Ammon's horn (tissue), 1 donor: ENCODE data around the gene FEZ2.
A peak's percentile ranks its signal among the peaks of the same experiment; 100 is the strongest.

ENCODE experiments used
- DNase-seq: peaks from one replicate; pipeline ENCODE4 v3.0.0-alpha.2; 2016; ENCODE audit warnings: low spot score

Gene FEZ2

DNA sequence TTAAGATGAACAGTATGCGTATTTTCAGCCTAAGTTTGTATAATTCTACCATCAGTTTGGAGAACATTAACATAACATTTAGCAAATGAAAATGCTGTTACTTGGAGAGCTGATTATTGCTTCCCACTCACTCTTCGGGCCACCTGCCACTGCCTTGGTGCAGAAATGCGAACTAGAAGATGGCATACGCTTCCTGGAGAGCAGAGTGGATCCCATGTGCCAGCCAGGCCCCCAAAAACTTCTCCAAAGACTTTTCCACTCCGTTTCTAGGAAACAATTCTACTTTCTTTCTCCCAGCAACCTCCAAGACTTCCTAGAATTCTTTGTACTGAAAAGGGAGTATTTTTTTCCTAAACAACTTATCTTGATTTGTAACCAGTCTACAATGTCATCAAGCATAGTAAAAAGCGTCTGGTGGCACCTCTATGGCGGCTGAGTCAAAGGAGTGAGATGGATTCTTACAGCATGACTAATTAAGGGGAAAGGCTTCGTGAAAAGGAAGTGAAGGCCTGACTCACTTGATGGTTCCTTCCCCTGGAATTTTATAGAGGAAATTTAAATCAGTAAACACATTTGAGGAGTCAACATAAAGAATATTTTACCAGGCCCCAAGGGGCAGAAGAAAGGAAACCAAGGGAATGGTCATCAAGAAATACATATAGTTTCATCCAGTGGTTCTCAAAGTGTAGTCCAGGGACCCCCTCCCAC is 36.6 kb downstream of the FEZ2 start:
- peak; percentile 47 for DNase-seq

DNA sequence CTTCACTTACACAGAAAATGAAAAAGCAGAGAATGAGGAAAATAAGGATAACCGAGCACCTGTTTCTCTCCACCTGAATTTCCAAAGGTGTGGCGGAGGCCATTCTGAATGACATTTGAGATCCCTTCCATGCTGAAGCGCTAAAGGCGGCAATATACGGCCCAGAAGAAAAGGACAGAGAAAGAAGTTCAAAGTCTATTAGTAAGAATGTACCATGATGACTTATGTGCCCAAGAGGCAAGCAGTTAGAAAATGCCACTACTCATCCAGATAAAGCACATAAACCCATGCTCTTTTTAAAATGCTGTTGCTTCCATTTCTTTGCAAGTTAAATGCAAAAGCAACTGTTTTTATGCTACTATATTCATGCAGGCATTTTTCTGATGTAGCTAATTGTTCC is 37.2 kb downstream of the FEZ2 start:
- no peak for DNase-seq

DNA sequence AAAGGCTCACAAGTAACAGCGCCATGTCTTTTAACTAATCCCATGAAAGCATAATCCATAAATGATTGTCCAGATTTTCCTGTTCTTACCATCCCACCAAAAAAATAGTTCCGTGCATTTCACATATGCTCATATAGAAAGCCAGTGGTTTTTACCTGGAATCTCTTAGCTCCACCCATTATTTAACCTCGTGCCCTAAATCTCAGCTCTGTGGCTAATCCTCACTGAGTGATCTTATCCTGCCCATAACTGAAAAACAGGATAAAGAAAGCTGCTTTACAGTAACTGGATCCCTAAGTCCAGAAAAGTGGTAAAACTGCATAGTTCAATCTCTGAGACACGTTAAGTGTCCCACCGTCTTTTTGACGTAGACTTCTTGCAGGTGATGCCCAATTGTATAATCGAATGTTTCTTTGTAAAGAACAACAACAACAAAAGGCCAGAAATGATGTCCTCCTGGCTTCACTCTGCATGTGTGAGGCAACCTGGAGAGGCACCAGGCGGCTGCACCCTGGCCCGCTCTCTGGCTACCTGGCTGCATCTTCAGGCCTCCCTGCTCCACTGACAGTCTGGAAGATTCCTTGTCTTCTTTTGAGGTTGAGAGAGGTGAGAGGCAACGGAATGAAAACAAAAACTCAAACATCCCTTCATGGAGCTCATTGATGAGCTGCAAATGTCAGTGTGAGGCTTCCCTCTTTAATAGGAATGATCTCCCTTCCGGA is 38.6 kb downstream of the FEZ2 start:
- DNase-seq: no peak

DNA sequence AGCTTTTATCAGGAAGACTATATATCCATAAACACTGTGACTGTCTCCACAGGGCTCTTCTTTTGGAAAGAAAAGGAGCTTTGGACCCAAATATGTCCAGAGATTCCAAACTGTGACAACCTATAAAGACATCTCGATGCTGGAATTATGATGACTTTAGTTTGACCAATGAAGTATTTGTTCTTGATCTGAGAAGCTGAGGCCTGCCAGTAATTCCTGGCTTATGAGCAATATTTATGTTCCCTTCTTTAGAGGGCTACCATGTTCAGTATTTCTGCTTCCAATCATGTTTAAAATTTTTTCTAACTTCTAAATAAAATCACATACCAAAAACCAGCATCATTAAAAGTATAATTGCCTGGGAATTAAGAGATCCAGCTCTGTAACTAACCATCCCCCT is 41.1 kb downstream of the FEZ2 start:
- no peak for DNase-seq

DNA sequence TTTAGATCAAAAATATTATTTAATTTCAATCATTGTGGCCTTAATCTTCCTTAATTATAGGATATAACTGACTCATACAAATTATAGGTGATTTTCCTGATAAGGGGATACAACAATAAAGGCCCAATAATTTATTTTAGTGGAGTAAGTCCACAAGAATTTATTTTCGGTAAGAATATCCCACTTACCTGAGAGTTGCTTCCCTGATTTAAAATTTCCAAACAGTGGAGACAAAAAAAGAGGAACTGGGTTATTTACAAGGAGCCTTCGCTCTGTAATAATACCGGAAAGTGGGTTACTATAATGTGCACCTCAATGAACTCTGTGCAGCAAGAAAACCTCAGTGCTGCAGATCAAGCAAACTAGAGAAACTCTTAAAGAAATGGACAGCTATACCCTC is 42.2 kb downstream of the FEZ2 start:
- DNase-seq: no peak

GRCh38 chr2:36554531-36554930 is 43.4 kb downstream of the FEZ2 start:
- DNase-seq: no peak

- no peak for DNase-seq
Observed at GRCh38 chr2:36553683-36554082, 44.3 kb downstream of the FEZ2 start.

GRCh38 chr2:36550006-36550405 is 48.0 kb downstream of the FEZ2 start:
- no peak for DNase-seq

DNA sequence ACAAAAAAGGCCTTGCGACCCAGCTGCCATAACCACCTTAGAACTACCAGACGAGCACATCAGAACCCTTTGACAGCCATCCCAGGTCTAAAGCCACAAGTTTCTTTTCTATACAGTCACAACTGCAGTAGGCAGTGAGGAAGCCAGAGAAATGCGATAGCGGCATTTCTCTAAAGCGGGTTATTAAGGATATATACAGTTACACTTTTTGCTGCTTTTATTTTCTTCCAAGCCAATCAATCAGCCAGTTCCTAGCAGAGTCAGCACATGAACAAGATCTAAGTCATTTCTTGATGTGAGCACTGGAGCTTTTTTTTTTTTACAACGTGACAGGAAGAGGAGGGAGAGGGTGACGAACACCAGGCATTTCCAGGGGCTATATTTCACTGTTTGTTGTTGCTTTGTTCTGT is 48.8 kb downstream of the FEZ2 start:
- DNase-seq: no peak

DNA sequence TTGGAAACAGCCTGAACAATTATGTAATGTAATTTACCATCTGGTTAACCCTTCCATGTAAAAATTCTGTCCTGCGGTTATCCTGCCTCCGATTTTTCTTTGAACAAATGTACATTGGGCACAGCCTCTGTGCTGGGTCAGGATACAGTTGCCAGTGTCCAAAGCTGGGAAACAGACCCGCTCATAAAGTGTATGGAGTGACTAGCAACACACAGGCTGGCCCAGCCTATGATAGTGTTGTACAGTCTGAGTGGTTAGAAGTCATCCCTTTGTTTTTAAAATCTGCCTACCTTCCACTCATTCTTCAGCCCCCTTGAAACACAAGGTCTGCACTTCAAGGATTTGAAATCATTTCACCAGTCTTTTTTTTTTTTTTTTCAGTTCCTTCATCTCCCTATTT is 50.1 kb downstream of the FEZ2 start:
- DNase-seq: no peak

DNA sequence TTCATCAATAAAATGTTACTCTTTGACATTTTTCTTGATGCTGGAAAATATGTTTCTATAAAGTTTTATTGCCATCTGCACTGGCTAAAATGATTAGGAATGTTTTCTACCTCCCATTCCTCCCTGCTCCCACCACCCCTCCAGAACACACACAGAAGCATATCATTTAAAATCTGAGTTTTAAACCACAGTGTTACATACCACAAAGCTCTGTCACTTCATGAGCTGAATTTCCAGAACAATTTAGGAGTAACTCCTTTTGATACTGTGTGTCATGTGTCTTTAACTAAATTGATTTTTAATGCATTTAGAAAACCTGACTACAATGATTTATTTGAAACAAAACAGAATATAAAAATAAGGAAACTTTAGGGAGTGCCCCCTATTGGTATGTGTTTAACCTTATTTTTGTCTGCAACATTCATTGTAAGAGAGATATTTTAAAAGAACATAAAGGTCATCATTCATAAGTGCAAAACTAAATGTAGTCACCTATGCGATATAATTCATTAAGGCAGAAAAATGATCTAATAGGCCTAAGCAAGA is 52.0 kb downstream of the FEZ2 start:
- DNase-seq: no peak

DNA sequence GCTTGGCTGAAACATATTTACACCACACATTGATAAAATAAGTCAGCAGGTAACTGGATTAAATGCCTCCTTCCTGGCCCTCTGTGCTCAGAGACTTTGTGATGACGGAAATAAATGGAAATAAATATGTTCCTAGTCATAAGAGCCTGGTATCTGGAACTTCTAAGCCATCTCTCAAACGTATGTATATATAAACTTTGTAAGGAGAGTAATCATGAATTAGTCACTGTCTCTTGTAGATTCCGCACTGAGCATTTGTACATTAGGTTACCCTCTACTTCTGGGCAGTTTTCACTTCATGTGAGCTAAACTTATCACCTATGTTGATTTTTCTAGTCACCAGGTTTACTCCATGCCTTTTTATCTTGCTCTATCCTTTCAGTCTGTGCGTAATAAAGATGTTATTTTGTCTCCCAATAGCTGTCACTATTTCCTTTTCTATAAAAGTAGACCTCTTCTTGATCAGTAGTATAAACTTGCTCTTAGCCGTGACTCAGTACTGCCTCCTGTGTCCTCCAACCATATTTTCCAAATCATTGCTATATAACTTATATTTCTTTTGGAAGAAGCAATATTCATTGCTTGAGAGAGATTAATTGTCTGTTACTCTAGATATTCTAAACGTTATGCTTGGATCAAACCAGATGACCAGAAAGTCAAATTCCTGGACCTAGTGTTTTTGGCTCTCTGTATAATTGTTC is 53.2 kb downstream of the FEZ2 start:
- DNase-seq: no peak

GRCh38 chr2:36541891-36542595 is 55.9 kb downstream of the FEZ2 start:
- no peak for DNase-seq

GRCh38 chr2:36540986-36541754 is 56.8 kb downstream of the FEZ2 start:
- no peak for DNase-seq

DNA sequence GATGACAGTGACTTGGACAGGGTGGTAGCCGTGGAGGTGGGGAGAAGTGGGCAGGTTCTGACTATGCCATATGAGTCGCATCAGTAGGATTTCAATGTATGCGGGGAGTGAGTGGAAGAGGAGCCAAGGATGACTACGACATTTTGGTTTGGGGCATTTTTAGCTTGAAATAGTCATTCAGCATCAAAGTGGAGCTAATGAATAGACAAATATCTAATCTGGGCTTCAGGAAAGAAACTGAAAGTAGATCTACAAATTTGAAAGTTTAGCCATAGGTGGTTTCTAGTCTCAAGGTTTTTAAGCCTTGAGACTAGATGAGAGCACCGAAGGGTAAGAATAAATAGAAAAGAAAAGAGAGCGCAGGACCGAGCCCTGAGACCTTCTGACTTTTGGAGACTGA is 58.3 kb downstream of the FEZ2 start:
- no peak for DNase-seq

DNA sequence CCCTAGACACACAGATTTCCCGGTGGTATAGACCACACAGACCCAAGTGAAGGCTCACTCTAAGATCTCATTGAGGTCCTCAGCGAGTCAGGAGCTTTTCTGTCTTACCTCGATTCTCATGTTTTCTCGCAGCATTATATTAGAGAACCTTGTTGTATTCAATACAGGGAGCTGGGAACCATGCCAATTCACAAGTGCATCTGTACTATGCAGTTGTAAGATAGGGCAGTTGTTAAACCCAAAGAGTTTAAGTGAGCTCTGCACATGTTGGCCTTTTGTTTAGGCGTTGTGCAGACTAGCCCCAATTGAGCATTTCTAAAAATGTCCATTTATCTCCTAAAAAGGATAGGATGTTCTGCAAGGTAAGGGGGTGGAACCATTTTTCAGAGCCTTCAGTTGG is 59.6 kb downstream of the FEZ2 start:
- DNase-seq: no peak

DNA sequence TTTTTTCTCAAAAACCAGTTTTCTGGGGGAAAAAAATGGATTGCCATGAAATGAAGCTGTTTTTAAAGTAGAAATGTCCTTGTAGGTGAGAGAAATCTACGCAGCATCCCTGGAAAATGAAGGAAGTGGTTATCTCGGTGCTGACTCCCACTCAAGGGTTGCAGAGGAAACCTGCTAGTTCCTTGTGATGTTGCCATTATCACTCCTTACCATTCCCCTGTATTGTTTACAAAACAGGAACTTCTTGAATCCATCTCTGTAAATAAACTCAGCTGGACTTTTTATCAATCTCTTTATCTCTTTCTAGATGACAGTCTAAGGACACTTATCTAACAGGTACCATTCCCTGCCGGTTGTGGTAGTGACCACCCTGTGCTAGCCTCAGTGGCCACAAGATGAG is 61.2 kb downstream of the FEZ2 start:
- no peak for DNase-seq

- no peak for DNase-seq
Observed at GRCh38 chr2:36535099-36535498, 62.9 kb downstream of the FEZ2 start.

- DNase-seq: no peak
Observed at GRCh38 chr2:36534275-36534799, 63.6 kb downstream of the FEZ2 start.

DNA sequence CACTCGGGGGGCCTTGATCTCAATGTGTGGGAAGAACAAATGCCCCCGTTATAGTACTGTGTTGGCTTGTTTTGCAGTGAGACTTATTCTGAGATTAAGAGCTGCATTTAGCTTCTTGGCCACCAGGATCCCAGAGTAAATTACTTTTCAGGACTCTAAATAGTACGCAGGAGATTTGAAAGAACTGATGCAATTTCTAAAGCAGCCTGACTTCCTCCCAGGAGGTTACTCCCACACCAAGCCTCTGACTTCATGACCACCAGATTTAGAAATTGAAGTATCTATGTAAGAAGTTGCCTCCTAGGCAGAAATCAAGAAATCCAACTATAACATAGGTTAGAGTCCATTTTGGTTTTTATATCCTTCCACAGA is 67.0 kb downstream of the FEZ2 start:
- DNase-seq: no peak
